ENCODE data around the gene THYN1. TPM values are rescaled to one million over a fixed set of nuclear protein-coding genes. Genes with fewer than 3 reads are reported as not detected.

Gene THYN1
- total RNA-seq, 1 experiment from 2014 or later: 97.0 TPM

DNA sequence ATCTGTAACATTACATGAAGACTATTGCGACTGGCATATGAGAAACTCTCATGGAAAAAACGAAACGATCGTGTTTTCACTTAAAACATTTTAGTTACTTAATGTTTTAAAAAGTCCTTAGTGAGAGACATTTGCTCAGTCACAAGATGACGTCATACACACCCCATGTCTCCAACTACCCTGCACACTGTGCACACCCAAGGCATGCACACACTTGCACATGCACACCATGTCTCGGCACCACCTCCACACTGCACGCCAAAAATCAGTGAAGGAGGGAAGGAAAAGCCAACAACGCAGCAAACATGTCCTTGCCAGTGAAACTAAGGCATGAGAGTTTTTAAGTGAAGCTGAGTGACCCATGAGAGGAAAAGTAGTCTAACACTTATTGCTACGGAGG, 47.4 kb downstream of the THYN1 start:
- Histone ChIP-seq H2AK5ac (ENCODE audit: insufficient read length, low read length) (no peak overlapping the region), H3K14ac (ENCODE audit: insufficient read depth, low read length) (no peak overlapping the region), H3K79me1 (ENCODE audit: insufficient read depth, low read depth, low read length, poor library complexity, severe bottlenecking) (no peaks in the 10 kb centered on the region), H3K27ac (ENCODE audit: insufficient read length, low read depth, low read length) (no peak overlapping the region), H3K23me2 (ENCODE audit: insufficient read length, low read depth, low read length, poor library complexity, severe bottlenecking) (no peaks in the 10 kb centered on the region), H3K56ac (ENCODE audit: insufficient read length, low read depth, low read length) (no peak overlapping the region), H4K91ac (ENCODE audit: insufficient read length, low read depth, low read length) (no peak overlapping the region), H3K4me1 (ENCODE audit: insufficient read depth, low read length) (no peaks in the 10 kb centered on the region), H3K79me2 (ENCODE audit: insufficient read depth, low read length) (no peaks in the 10 kb centered on the region), H3K9me3 (ENCODE audit: control insufficient read depth, low read depth, low read length) (no peaks in the 10 kb centered on the region), H3K4ac (ENCODE audit: low read depth, low read length) (no peak overlapping the region), H3T11ph (ENCODE audit: low read length) (no peak overlapping the region), H3K27me3 (ENCODE audit: insufficient read depth, low read length) (no peaks in the 10 kb centered on the region), H2BK120ac (ENCODE audit: low read depth, low read length, poor library complexity, severe bottlenecking) (no peak overlapping the region), H3K9ac (ENCODE audit: extremely low read depth, insufficient read length, low read length) (no peak overlapping the region), H4K20me1 (ENCODE audit: control insufficient read depth, insufficient read depth, insufficient read length) (no peaks in the 10 kb centered on the region), H3K23ac (ENCODE audit: insufficient read length, low read depth, low read length) (no peak overlapping the region), H3K18ac (ENCODE audit: insufficient read length, low read depth, low read length) (no peak overlapping the region), H2BK20ac (ENCODE audit: low read depth, low read length, poor library complexity, severe bottlenecking) (no peak overlapping the region), H3K4me2 (ENCODE audit: insufficient read depth, insufficient read length, low read length) (no peak overlapping the region), H4K8ac (replicated peaks; ENCODE audit: insufficient read length, low read depth, low read length) (no peak overlapping the region), H2BK15ac (ENCODE audit: low read depth, low read length) (no peak overlapping the region), H2BK5ac (ENCODE audit: insufficient read length, low read length) (no peak overlapping the region), H4K5ac (ENCODE audit: insufficient read length, low read depth, low read length) (no peak overlapping the region), H2BK12ac (ENCODE audit: insufficient read length, low read depth, low read length) (no peak overlapping the region), H2AFZ (ENCODE audit: low read length) (no peak overlapping the region)
- TF ChIP-seq, protein P1, sequence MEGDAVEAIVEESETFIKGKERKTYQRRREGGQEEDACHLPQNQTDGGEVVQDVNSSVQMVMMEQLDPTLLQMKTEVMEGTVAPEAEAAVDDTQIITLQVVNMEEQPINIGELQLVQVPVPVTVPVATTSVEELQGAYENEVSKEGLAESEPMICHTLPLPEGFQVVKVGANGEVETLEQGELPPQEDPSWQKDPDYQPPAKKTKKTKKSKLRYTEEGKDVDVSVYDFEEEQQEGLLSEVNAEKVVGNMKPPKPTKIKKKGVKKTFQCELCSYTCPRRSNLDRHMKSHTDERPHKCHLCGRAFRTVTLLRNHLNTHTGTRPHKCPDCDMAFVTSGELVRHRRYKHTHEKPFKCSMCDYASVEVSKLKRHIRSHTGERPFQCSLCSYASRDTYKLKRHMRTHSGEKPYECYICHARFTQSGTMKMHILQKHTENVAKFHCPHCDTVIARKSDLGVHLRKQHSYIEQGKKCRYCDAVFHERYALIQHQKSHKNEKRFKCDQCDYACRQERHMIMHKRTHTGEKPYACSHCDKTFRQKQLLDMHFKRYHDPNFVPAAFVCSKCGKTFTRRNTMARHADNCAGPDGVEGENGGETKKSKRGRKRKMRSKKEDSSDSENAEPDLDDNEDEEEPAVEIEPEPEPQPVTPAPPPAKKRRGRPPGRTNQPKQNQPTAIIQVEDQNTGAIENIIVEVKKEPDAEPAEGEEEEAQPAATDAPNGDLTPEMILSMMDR (conservative IDR thresholded peaks at IDR 0.05): no peak
- H3K27ac Mint-ChIP-seq: no peak overlapping the region
- no peaks in the 10 kb centered on the region; a peak in 1 of 4 replicates for H3K4me1 Mint-ChIP-seq
- no peaks in the 10 kb centered on the region for H3K9me3 Mint-ChIP-seq
- DNase-seq: no peak
- no peaks in the 10 kb centered on the region for H3K27me3 Mint-ChIP-seq (ENCODE audit: low read depth)
- no CpG with 5 or more reads among the region's 9 CpGs for WGBS (ENCODE audit: extremely low coverage, insufficient read length, low lambda C conversion rate)
- H3K36me3 Mint-ChIP-seq (ENCODE audit: insufficient read depth in 1 of 3, low read depth in 3 of 3): peaks cover 37 to 82% (median 75%) of the 10 kb centered on the region in 3 experiments; a peak in 6 of 7 replicates
- H3K4me3 Mint-ChIP-seq: no peak overlapping the region

All from H9 (cell line).